HG03025 (cell line): ENCODE data around the gene CALY.
"Not testable (repeated sequence)": the region's sequence is repeated elsewhere in the genome, so short reads cannot be mapped to it uniquely, and the experiment has no call there.

Experiments
- ATAC-seq: cut with Tn5 transposase; IDR thresholded peaks from one replicate; pipeline ENCODE4 v1.9.1; 2021; ENCODE audit warnings: mild to moderate bottlenecking, moderate library complexity; ENCODE audit not compliant: unreplicated experiment, low FRiP score

The CALY gene

GRCh38 chr10:133334503-133335245 is 2.0 kb downstream of the CALY start:
- ATAC-seq = no peak

- ATAC-seq = no peak
These were observed 3.6 kb downstream of the CALY start for GRCh38 chr10:133332936-133333699.

GRCh38 chr10:133329491-133330202 is 7.0 kb downstream of the CALY start:
- ATAC-seq = no peak

GRCh38 chr10:133328358-133329343 is 8.0 kb downstream of the CALY start:
- no peak for ATAC-seq

GRCh38 chr10:133327651-133328357 is 8.9 kb downstream of the CALY start:
- no peak for ATAC-seq

- ATAC-seq = no peak
These were observed 9.7 kb downstream of the CALY start for GRCh38 chr10:133326745-133327650.

GRCh38 chr10:133326223-133326551 is 10.5 kb downstream of the CALY start:
- ATAC-seq = no peak

GRCh38 chr10:133325440-133326222 is 11.1 kb downstream of the CALY start:
- ATAC-seq = no peak

GRCh38 chr10:133324857-133325260 is 11.8 kb downstream of the CALY start:
- ATAC-seq = no peak

- no peak for ATAC-seq
These were observed 12.4 kb downstream of the CALY start for GRCh38 chr10:133324198-133324792.

- not testable (repeated sequence) for ATAC-seq
These were observed 14.5 kb downstream of the CALY start for GRCh38 chr10:133322064-133322709.

GRCh38 chr10:133320852-133321422 is 15.8 kb downstream of the CALY start:
- ATAC-seq = not testable (repeated sequence)

- ATAC-seq = no peak
These were observed 18.1 kb downstream of the CALY start for GRCh38 chr10:133318494-133319127.

GRCh38 chr10:133316732-133317131 is 20.0 kb downstream of the CALY start:
- ATAC-seq = no peak

- no peak for ATAC-seq
These were observed 20.4 kb downstream of the CALY start for GRCh38 chr10:133316266-133316665.

- no peak for ATAC-seq
These were observed 20.8 kb downstream of the CALY start for GRCh38 chr10:133315847-133316246.
